Thoracic aorta (tissue), 2 donors: Measurements from ENCODE around the gene WFDC1. TPM values are rescaled to one million over a fixed set of nuclear protein-coding genes. Genes with fewer than 3 reads are reported as not detected.

ENCODE experiments used
- ATAC-seq: fragments of 150-250 bp; one replicate; pipeline ENCODE4 v1.8.0; 2017; ENCODE audit warnings: low read depth; ENCODE audit not compliant: insufficient number of reproducible peaks, low FRiP score
- DNase-seq: peaks from one replicate; pipeline ENCODE4 v3.0.0-alpha.2; 2020; ENCODE audit warnings: low spot score
- H3K27ac ChIP-seq, 2 donors: fragments of 200-600 bp; sonication (generic); 1 replicate in 1 of 2; 2 replicates in 1 of 2; pipeline ENCODE4 v1.5.1; 2016; ENCODE audit warnings: mild to moderate bottlenecking in 2 of 2, moderate library complexity in 2 of 2
- H3K27me3 ChIP-seq: fragments of 200-600 bp; sonication (generic); replicated peaks from 2 replicates; pipeline ENCODE4 v1.6.0; 2016; ENCODE audit warnings: mild to moderate bottlenecking; ENCODE audit not compliant: insufficient read depth
- H3K36me3 ChIP-seq: fragments of 200-600 bp; sonication (generic); one replicate; pipeline ENCODE4 v1.5.1; 2016
- H3K4me1 ChIP-seq, 2 donors: fragments of 200-600 bp; sonication (generic); 1 replicate in 1 of 2; 2 replicates in 1 of 2; pipeline versions ENCODE4 v1.5.1 to v1.6.0; 2016; ENCODE audit warnings: low read depth in 2 of 2, mild to moderate bottlenecking in 1 of 2; ENCODE audit not compliant: control insufficient read depth in 1 of 2
- H3K4me3 ChIP-seq: fragments of 200-600 bp; sonication (generic); 2 replicates; pipeline ENCODE4 v1.5.1; 2016; ENCODE audit warnings: mild to moderate bottlenecking
- H3K9me3 ChIP-seq: fragments of 200-600 bp; sonication (generic); 2 replicates; pipeline ENCODE4 v1.5.1; 2016
- total RNA-seq, 2 donors: library from RNA; depleted of rRNA; stranded (reverse); fragments of >200 nt; gene quantifications; one replicate each; pipeline versions ENCODE4 v1.1.0 to v1.2.3, GENCODE V29; 2016
- TF ChIP-seq, protein P1 (sequence below): fragments of 200-600 bp; sonication (generic); IDR thresholded peaks from one replicate; pipeline ENCODE4 v1.5.1; 2019; ENCODE audit warnings: antibody characterized with exemption

Gene WFDC1
- total RNA-seq, 2 donors from 2014 or later = 4.6 to 203 TPM

DNA sequence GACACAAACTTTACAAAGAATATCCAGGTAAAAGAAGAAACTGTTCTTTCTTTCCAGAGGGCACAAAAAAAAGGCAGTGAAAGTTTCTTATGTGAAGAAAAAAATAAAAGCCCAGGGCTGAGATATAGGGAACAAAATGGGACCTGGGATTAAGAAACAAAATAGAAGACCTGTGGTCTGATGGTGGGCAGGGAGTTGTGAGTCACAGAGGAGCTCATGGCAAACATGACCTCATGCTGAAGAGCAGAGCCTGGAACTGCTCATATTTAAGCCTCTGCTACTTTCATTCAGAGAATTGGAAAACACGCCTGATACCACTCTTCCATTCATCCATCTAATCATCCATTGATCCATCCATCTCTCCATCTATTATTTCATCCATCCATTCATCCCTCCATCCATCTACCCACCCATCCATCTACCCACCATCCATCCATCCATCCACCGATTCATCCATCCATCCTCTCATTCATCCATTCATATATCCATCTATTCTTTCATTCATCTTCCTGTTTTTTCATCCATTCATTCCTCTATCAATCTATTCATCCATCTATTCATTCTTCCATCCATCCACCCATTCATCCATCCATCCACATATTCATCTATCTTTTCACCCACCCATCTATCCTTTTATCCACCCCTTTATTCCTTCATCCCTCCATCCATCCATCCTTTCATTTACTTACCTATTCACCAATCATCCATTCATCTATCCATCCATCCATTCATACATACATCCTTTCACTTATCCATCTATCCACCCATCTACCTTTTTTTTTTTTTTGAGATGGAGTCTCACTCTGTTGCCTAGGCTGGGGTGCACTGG lies 30.0 kb downstream of the WFDC1 start:
- Histone ChIP-seq H3K9me3 (no peaks in the 10 kb centered on the region), H3K36me3 (no peaks in the 10 kb centered on the region)
- TF ChIP-seq, protein P1, sequence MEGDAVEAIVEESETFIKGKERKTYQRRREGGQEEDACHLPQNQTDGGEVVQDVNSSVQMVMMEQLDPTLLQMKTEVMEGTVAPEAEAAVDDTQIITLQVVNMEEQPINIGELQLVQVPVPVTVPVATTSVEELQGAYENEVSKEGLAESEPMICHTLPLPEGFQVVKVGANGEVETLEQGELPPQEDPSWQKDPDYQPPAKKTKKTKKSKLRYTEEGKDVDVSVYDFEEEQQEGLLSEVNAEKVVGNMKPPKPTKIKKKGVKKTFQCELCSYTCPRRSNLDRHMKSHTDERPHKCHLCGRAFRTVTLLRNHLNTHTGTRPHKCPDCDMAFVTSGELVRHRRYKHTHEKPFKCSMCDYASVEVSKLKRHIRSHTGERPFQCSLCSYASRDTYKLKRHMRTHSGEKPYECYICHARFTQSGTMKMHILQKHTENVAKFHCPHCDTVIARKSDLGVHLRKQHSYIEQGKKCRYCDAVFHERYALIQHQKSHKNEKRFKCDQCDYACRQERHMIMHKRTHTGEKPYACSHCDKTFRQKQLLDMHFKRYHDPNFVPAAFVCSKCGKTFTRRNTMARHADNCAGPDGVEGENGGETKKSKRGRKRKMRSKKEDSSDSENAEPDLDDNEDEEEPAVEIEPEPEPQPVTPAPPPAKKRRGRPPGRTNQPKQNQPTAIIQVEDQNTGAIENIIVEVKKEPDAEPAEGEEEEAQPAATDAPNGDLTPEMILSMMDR = no peak

DNA sequence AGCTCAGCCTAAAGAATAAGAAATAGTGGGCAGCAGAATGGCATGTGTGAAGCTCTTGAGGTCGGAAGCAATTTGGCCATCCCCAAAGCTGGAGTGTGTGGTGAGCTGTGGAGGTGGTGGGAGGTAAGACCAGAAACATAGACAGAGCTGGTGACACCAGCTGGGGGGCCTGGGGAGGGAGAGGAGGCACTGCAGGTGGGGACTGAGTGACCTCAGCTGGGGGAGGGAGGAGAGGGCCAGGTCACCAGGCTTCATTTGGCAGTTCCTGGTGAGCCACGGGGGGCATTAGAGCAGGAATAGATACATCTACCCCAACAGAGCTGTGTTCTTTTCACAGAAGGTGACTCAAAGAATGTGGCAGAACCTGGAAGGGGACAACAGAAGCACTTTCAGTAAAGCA lies 31.9 kb downstream of the WFDC1 start:
- Histone ChIP-seq H3K27me3 (no peaks in the 10 kb centered on the region), H3K4me3 (no peak overlapping the region), H3K9me3 (no peaks in the 10 kb centered on the region), H3K36me3 (no peaks in the 10 kb centered on the region), H3K4me1 (no peaks in the 10 kb centered on the region), H3K27ac (no peak overlapping the region)
- DNase-seq (no peak), ATAC-seq (no peak)
- TF ChIP-seq, protein P1 = no peak

More for the DNA sequence above, 30.0 kb downstream of the WFDC1 start:
- no peak overlapping the region for H3K27ac ChIP-seq
- no peak for ATAC-seq
- no peak for DNase-seq
- H3K4me1 ChIP-seq = no peaks in the 10 kb centered on the region
- no peaks in the 10 kb centered on the region for H3K27me3 ChIP-seq
- H3K4me3 ChIP-seq = no peak overlapping the region

DNA sequence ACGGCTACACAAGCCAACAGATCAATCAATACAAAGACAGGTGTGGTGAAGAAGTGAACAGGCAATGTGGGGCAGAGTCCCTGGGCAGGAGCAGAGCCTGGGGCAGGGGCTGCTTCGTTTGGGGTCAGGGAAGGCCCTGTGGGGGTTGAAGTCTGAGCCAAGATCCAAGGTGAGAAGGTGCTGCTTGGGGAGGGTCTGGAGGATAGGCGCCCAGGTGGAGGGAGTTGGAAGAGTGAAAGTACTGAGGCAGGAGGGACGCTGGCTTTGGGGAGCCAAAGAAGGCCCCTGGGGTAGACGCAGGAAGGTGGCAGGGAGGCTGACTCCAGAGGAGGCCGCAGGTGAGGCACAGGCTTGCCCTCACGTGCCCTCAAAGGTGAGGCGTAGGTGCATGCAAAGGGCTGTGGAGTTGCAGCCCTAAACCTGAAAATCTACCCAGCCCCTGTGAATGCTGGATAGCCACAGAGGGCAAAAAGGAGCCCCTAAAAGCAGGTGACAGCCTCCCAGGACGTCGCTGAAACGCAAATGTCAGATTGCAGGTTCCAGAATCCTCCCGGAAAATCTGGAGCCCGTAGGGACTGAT lies 33.3 kb downstream of the WFDC1 start:
- Histone ChIP-seq H3K27ac (no peak overlapping the region), H3K4me3 (no peak overlapping the region), H3K4me1 (no peaks in the 10 kb centered on the region), H3K9me3 (no peaks in the 10 kb centered on the region), H3K36me3 (no peaks in the 10 kb centered on the region), H3K27me3 (no peaks in the 10 kb centered on the region)
- no peak for DNase-seq
- no peak for ATAC-seq
- TF ChIP-seq, protein P1 = no peak

DNA sequence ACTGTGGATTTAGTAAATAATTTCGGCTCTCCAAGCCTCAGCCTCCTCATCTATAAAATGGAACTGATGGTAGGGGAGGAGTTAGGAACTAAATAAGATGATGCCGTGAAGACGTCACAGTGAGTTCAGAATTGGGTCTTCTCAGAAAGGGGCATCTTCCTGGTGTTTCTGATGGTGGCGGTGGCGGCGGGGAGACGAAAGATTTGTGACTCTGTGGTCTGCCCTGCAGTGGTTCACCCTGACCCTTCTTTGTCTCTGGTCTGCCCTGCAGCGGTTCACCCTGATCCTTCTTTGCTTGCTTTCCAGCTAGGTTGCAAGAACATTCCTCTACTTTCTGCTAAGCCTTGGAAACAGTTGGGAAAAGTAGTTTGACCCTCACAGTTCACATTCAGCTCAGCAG lies 34.3 kb downstream of the WFDC1 start:
- no peak for DNase-seq
- TF ChIP-seq, protein P1 = no peak
- no peak overlapping the region for H3K27ac ChIP-seq

DNA sequence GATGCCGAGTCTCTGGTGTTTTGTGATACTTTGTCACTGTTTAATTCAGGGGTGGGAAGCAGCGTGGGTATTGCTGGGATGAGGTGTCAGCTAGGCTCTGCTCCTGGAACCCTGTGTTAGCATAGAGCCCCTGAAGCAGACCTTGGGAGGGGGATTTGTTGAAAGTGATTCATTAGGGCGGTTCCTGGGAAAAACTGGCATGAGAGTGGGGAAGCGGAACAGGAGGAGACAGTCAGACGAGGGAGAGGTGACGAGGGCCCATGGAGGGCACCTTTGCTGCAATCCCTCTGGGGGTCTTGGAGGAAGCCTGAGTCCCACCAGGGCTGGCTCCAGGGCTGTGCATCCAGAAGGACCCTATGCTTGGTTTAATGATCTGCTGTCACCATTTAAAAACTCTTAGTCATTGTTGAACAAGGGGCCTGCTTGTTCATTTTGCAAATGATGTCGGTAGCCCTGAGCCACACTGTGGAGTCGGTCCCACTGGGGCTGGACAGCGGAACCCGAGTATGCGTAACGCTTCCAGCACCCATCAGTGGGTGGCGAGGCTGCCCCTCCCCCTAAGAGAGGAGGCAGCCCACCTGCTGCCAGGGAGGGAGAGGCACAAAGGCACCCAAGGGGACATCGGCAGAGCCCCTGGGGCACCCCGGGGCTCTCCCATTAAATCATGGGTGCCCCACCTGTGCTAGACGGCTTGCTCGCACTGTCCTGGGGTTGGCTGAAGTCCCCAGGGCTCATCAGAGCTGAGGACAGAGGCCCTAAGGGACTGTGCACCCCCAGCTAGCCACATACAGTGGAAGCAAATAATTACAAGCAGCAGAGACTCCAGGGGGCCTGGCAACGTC lies 35.4 kb downstream of the WFDC1 start:
- ATAC-seq (no peak), DNase-seq (no peak)
- Histone ChIP-seq H3K27ac (no peak overlapping the region), H3K36me3 (no peaks in the 10 kb centered on the region), H3K27me3 (no peaks in the 10 kb centered on the region), H3K4me1 (no peaks in the 10 kb centered on the region), H3K9me3 (no peaks in the 10 kb centered on the region), H3K4me3 (no peak overlapping the region)
- TF ChIP-seq, protein P1 = no peak

More for the DNA sequence above, 34.3 kb downstream of the WFDC1 start:
- Histone ChIP-seq H3K36me3 (no peaks in the 10 kb centered on the region), H3K4me1 (no peaks in the 10 kb centered on the region), H3K27me3 (no peaks in the 10 kb centered on the region), H3K9me3 (no peaks in the 10 kb centered on the region), H3K4me3 (no peak overlapping the region)
- no peak for ATAC-seq
